HG03432 (cell line): Measurements from ENCODE around the gene TFF1.

Experiments used
- ATAC-seq: cut with Tn5 transposase; IDR thresholded peaks from one replicate; pipeline ENCODE4 v1.9.1; 2021; ENCODE audit warnings: mild to moderate bottlenecking, moderate library complexity; ENCODE audit not compliant: unreplicated experiment

Gene TFF1

DNA sequence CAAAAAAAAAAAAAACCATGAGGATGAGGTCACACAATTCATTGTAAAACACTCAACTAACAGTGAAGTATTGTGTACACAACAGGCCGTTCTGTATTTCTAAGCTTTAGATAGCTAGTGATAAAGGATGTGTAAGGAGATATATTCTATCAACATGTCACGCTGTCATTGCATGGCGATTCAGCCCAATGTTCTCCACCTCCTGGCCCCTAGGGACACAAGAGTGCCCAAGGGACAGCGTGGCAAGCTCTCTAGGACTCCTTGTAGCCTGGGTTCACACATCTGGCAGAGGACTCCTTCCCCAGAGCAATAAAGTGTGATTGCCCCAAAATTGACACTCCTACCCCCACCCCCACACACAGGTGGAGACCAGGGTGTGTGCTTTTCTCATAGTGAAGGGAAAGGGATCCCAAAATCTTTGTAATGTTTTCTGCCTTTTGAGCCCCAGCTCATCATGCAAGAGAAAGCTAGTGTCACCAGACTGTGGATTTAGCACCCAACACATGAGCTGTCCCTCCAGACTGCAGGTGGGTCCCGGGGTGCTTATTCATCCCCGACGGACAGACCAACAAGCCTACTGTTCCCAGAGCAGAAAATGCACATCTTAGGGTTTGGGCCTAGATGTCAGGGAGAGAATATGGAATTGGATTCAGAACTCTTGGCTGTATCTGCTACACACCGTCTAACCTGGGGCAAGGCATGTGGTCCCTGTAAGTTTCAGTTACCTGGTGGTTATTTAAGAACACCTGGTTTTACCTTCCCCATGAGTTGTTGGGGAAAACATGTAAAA, 18.0 kb upstream of the TFF1 start:
- no peak for ATAC-seq

DNA sequence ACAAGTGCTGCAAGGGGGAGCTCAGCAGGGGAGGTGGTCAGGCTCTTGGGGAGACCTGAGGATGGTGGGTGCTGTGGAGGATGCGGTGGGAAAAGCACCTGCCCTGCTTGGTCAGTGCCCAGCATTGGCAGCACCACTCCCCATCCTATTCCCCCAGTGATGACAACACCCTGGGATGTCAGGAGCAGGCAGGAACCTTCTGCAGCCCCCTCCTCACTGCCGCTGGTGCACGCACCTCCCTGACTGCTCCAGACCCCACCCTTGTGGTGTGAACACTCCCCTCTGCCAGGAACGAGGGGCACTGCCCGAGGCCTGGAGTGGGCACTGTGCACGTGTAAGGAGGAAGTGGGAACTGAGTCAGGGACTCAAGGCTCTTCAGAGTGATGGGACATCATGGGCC, 17.0 kb upstream of the TFF1 start:
- ATAC-seq: no peak

- ATAC-seq: no peak
These were observed 16.6 kb upstream of the TFF1 start for GRCh38 chr21:42382915-42383314.

DNA sequence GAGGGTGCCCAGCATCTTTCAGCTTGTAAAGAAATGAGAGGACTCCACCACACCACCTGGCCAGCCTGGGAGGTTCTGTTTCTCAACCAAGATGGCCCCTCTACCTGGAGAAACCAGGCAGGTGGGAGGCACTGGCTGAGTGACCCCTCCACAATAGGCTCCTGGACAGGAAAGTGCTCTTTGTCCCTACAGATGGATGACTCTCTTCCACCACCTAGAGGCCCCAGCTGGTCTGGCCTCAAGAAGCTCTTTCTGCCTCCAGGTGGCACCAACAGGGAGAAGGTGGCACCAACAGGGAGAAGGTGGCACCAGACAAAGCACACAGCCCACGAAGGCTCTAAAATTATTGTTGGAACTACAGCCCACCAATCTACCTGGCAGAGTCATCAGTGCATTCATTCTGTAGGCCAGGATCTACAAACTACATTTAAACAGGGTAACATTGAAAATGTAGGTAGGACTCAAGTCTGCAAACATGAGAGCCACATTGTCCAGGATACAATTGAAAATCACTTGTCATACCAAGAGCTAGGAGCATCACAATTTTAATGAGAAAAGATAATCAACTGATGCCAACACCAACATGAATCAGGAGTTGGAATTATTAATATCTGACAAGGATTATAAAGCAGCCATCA, 15.1 kb upstream of the TFF1 start:
- ATAC-seq: no peak

GRCh38 chr21:42379426-42380215, 13.3 kb upstream of the TFF1 start:
- ATAC-seq: no peak

DNA sequence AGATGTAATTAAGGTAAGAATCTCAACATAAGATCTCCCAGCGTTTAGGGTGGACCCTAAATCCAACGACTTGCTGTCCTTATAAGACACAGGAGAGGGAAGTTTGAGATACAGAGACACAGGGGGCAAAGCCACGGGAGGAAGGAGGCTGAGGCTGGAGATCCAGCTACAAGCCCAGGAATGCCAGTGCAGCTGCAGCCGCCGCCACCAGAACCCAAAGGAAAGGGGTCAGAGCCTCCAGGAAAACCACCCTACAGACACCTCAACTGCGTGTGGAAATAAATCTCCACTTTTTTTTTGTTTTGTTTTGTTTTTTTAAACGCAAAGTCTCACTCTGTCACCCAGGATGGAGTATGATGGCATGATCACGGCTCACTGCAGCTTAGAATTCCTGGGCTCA, 12.1 kb upstream of the TFF1 start:
- ATAC-seq: no peak

GRCh38 chr21:42377951-42378340, 11.6 kb upstream of the TFF1 start:
- ATAC-seq: no peak

- ATAC-seq: no peak
These were observed 11.0 kb upstream of the TFF1 start for GRCh38 chr21:42377211-42377950.

GRCh38 chr21:42376338-42376982, 10.1 kb upstream of the TFF1 start:
- no peak for ATAC-seq

DNA sequence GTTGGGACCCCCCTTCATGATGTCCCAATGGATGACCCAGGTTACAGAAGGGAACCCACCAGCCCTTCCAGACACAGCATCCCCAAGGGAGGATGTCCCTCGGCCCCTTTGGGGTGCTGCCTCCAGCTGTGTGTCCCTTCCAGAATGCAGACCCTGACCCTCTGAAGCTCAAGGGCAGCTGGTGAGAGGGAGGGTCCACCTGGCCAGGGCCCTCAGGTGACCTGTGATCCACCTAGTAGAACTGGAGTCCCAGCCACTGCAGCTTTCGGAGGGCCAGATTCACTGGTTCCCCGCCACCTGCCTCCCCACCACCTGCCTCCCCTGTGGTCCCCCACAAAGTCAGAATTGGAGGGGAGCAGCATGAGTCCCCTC, 9.6 kb upstream of the TFF1 start:
- ATAC-seq: no peak

GRCh38 chr21:42375506-42375905, 9.2 kb upstream of the TFF1 start:
- no peak for ATAC-seq

DNA sequence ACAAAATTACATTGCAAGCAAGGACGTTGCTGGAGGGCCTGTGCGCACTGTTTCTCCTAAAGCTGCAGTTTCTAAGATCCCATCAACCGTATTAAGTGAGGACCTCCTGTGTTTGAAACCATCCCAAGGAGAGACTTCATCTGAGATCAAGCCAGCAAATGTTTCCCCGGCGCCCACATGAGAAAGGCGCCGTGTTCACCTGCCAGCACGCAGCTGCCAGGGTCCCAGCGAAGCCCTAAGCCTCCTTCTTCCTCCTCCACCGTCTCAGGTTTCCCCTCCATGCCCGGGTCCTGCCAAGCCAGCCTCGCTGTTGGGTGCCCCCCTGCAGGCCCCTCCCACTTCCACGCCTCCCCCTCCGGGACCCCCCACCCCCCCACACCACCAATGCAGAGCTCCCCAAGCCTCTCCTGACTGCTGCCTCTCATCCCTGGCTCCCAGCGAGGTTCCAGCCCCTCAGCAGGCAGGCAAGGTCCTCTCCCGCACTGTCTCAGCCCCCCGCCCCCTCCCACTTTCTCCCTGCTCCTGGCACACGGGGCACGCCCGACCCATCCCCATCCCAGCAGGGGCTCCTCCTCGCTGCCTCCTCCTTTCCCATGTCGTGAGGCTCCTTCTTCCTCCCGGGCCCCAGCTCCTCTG, 8.6 kb upstream of the TFF1 start:
- ATAC-seq: no peak

DNA sequence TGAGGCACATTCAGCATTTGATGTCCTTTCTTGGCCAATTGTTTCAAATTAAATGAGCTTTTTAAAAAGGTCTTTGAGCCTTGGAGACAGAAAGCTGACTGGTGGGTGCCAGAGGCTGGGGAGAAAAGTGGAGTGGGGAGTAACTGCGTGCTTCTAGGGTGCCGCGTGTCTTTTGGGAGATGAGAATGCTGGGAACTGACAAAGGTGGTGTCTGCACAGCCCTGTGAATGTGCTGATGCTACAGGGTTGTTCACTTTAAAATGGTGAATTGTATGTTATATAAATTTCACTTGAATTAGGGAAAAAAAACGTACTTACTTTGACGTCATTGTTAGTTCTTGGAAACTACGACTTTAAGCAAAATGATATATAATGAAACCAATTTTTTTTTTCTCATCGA, 8.1 kb upstream of the TFF1 start:
- ATAC-seq: no peak

DNA sequence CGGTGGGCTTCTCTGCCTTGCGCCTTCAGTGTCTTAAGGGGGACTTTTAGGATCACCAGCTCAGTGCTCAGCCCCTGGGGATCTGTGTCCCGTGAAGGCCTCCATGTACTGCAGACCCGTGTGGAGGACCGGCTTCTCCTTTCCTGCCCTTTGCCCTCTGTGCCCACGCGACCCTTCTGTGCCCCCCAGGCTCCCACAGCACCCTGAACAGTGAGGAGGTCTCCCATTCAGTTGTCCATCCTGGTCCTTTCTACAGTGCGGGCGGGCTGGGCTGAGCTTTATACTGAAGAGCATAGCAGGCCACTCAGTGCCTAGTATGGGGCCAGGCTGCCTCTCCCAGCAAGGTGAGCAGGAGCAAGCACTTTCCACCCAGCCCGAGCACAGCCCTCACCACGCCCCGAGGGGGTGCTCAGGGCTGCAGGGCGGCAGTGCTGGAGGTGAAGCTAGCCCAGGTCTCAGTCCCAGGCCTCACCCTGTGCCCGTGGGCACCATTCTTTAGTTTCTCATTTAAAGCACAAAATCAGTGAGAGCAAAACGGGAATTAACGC, 7.6 kb upstream of the TFF1 start:
- no peak for ATAC-seq

GRCh38 chr21:42373196-42373907, 7.0 kb upstream of the TFF1 start:
- ATAC-seq: no peak

- ATAC-seq: no peak
These were observed 4.7 kb upstream of the TFF1 start for GRCh38 chr21:42370894-42371654.

DNA sequence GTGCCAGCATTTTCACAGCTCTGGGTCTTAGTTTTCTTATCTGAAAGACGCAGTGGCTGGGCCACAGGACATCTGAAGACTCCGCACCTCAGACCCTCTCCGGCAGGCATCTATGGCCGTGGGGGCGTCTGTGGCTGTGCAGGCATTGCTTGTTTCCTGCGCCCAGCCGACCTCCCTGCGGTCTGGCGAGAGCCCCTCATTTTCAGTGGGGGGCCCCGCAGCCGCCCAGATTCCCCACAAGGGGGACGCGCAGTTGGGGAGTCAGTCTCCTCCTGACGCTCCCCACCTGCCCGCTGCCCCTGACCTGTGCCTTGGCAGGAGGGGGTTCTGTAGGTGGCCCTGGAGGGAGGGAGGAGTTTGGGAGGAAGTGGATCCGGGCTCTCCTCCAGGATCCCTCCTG, 3.5 kb upstream of the TFF1 start:
- ATAC-seq: no peak

DNA sequence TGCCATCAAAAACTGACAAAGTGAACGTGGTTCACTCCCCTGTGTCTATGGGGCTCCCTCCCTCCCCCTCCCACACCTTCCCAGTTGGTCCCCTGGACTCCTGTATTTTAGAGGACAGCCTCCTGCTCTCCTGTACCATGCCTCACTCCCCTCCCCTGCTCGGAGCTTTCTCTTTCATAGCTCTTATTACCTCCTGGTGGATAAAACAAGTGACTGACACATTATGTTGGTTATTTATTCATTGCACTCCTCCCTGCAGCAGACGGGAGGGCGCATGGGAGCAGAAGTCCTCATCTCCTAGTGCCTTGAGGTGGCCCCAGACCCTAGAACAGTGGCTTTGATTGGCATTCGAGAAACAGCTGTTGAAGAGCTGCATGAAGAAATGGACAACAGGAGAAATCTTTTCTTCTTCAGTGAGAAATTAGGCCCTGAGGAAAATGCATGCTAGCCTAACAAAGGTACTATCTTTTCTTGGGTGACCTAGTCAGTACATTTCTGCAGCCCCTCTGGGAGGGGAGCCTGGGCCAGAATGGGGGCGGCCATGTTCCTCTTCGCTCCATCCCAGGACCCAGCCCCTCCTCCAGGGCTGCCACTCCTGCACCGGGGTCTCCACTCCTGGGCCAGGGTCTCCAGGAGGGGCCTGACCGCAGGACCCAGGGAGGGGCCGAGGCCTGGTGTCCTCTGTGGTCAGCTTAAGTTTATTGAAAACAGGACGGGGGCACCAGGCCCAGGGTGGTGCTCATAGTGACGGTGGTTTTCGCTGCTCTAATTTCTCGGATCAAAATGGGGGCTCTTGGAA, 1.2 kb upstream of the TFF1 start:
- ATAC-seq: no peak
